OCI-LY3 (cell line): ENCODE results near the gene PTPRN2.

ENCODE experiments used
- H2AFZ ChIP-seq: fragments of 200-600, 300-600 bp; shearing (Covaris generic); 2 replicates; pipeline ENCODE4 v1.6.0; 2014; ENCODE audit warnings: antibody characterized with exemption, low read depth, low read length
- H3K27ac ChIP-seq: fragments of 200-600, 300-600 bp; sonication (generic); 2 replicates; pipeline ENCODE4 v1.5.1; 2014; ENCODE audit warnings: mild to moderate bottlenecking, low read length, moderate library complexity, mixed read lengths
- H3K27me3 ChIP-seq: fragments of 200-600, 300-600 bp; sonication (generic); 2 replicates; pipeline ENCODE4 v1.6.1; 2014; ENCODE audit warnings: low read depth, low read length, mixed read lengths
- H3K36me3 ChIP-seq: fragments of 200-600, 300-600 bp; sonication (generic); replicated peaks from 2 replicates; pipeline ENCODE3; 2014; ENCODE audit warnings: low read depth, low read length, mixed read lengths
- H3K4me1 ChIP-seq: fragments of 300-600, 200-600 bp; sonication (generic); 2 replicates; pipeline ENCODE4 v1.6.1; 2014; ENCODE audit warnings: low read length, mixed read lengths
- H3K4me2 ChIP-seq: fragments of 200-600, 300-600 bp; sonication (generic); 2 replicates; pipeline ENCODE4 v1.6.1; 2014; ENCODE audit warnings: low read length, mixed read lengths
- H3K4me3 ChIP-seq: fragments of 300-600, 200-600 bp; sonication (generic); 2 replicates; pipeline ENCODE4 v1.5.1; 2014; ENCODE audit warnings: antibody characterized with exemption, mild to moderate bottlenecking, low read length, moderate library complexity
- H3K79me2 ChIP-seq: fragments of 300-600, 200-600 bp; shearing (Covaris generic); 2 replicates; pipeline ENCODE4 v1.6.1; 2014; ENCODE audit warnings: mild to moderate bottlenecking, low read length, mixed read lengths
- H3K9ac ChIP-seq: fragments of 300-600, 200-600 bp; shearing (Covaris generic); 2 replicates; pipeline ENCODE4 v1.6.0; 2014; ENCODE audit warnings: mild to moderate bottlenecking, low read length, moderate library complexity
- H3K9me3 ChIP-seq: fragments of 200-600, 300-600 bp; shearing (Covaris generic); 2 replicates; pipeline ENCODE4 v1.6.1; 2014; ENCODE audit warnings: low read length, mixed read lengths; ENCODE audit not compliant: insufficient read depth
- H4K20me1 ChIP-seq: fragments of 200-600, 300-600 bp; sonication (generic); 2 replicates; pipeline ENCODE4 v1.6.1; 2016; ENCODE audit warnings: low read length, mixed read lengths; ENCODE audit not compliant: insufficient read depth
- CTCF ChIP-seq: fragments of 200-600, 300-600 bp; sonication (generic); IDR thresholded peaks from 2 replicates; pipeline ENCODE4 v1.5.1; 2014; ENCODE audit warnings: antibody characterized with exemption, low read length, low read depth
- EZH2phosphoT487 ChIP-seq: fragments of 200-600 bp; shearing (Covaris generic); IDR thresholded peaks from 2 replicates; pipeline ENCODE4 v1.6.1; 2018; ENCODE audit warnings: antibody characterized with exemption, mixed run types, low read depth

PTPRN2 gene

GRCh38 chr7:157547102-157547501, 1040.5 kb downstream of the PTPRN2 start:
- Histone ChIP-seq H4K20me1 (no peaks in the 10 kb centered on the region), H3K27ac (no peak overlapping the region), H3K4me2 (no peak overlapping the region), H3K4me1 (no peaks in the 10 kb centered on the region), H3K9me3 (no peaks in the 10 kb centered on the region), H3K79me2 (no peaks in the 10 kb centered on the region), H3K27me3 (no peaks in the 10 kb centered on the region), H3K36me3 (no peaks in the 10 kb centered on the region), H3K4me3 (no peak overlapping the region), H2AFZ (no peak overlapping the region), H3K9ac (no peak overlapping the region)
- TF ChIP-seq CTCF (no peak), EZH2phosphoT487 (no peak)

- no peak overlapping the region for H2AFZ ChIP-seq
Observed at GRCh38 chr7:157545681-157546060, 1042.0 kb downstream of the PTPRN2 start.

GRCh38 chr7:157544980-157545680, 1042.5 kb downstream of the PTPRN2 start:
- Histone ChIP-seq H3K27ac (no peak overlapping the region), H3K27me3 (no peaks in the 10 kb centered on the region), H3K9ac (no peak overlapping the region), H3K4me2 (no peak overlapping the region), H2AFZ (no peak overlapping the region), H3K79me2 (no peaks in the 10 kb centered on the region), H3K36me3 (no peaks in the 10 kb centered on the region), H4K20me1 (no peaks in the 10 kb centered on the region), H3K4me3 (no peak overlapping the region), H3K4me1 (no peaks in the 10 kb centered on the region), H3K9me3 (no peaks in the 10 kb centered on the region)
- TF ChIP-seq EZH2phosphoT487 (no peak), CTCF (no peak)

More at GRCh38 chr7:157545681-157546060, 1042.0 kb downstream of the PTPRN2 start:
- no peak for TF ChIP-seq CTCF
- TF ChIP-seq EZH2phosphoT487 = no peak
- Histone ChIP-seq H3K9me3 (no peaks in the 10 kb centered on the region), H3K9ac (no peak overlapping the region), H3K79me2 (no peaks in the 10 kb centered on the region), H4K20me1 (no peaks in the 10 kb centered on the region), H3K4me2 (no peak overlapping the region), H3K4me3 (no peak overlapping the region), H3K27me3 (no peaks in the 10 kb centered on the region), H3K4me1 (no peaks in the 10 kb centered on the region), H3K27ac (no peak overlapping the region), H3K36me3 (no peaks in the 10 kb centered on the region)

GRCh38 chr7:157544226-157544625, 1043.4 kb downstream of the PTPRN2 start:
- Histone ChIP-seq H3K4me2 (no peak overlapping the region), H4K20me1 (no peaks in the 10 kb centered on the region), H3K9me3 (no peaks in the 10 kb centered on the region)

More at GRCh38 chr7:157544226-157544625, 1043.4 kb downstream of the PTPRN2 start:
- no peaks in the 10 kb centered on the region for H3K36me3 ChIP-seq
- H3K79me2 ChIP-seq = no peaks in the 10 kb centered on the region
- TF ChIP-seq EZH2phosphoT487 = no peak
- no peak overlapping the region for H2AFZ ChIP-seq
- H3K4me1 ChIP-seq = no peaks in the 10 kb centered on the region
- no peak overlapping the region for H3K9ac ChIP-seq
- no peak overlapping the region for H3K27ac ChIP-seq
- no peaks in the 10 kb centered on the region for H3K27me3 ChIP-seq
- H3K4me3 ChIP-seq = no peak overlapping the region
